HL-60/S4 (cell line): ENCODE results near the gene KLHL13.
"Not testable (repeated sequence)": the region's sequence is repeated elsewhere in the genome, so short reads cannot be mapped to it uniquely, and the experiment has no call there.

Experiments used
- in situ Hi-C: fragments of 300-500 bp; cut with MboI; formaldehyde crosslinking; loops from 2 replicates; pipeline ENCODE4 v1.14.3; 2022; ENCODE audit warnings: low sequenced_read_pairs

KLHL13 gene

DNA sequence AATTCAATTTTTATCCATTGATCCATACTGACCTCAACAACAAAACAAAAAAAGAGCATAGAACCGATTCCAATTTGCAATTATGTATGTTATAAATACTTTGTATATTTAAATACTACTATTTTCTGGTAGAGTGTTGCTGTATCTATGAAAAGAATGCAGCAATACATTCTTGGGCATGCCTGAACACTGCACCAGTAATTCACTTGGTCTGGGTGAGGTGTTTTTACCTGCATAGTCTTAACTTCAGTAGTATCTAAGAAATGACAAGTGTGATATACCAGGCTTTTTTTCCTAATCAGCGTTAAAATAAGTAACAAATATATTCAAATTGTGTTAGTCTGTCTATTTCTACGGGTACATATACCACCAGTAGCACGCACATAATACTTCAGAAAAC is 120.2 kb downstream of the KLHL13 start:
- in situ Hi-C loops, result no loop called here

DNA sequence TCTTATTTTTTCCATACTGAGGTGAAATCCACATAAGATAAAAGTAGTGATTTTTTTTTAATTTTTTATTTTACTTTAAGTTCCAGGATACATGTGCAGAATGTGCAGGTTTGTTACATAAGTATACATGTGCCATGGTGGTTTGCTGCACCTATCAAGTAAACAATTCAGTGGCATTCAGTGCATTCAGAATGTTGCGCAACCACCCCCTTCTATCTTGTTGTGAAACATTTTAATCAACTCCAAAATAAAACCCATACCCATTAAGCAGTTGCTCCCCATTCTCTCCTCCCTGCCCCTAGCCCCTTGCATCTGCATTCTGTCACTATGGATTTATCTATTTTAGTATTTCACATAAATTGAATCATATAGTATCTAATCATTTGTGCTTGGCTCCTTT is 121.2 kb downstream of the KLHL13 start:
- in situ Hi-C loops, result no loop called here

GRCh38 chrX:117992192-117992723 is 124.4 kb downstream of the KLHL13 start:
- in situ Hi-C loops, result no loop called here

DNA sequence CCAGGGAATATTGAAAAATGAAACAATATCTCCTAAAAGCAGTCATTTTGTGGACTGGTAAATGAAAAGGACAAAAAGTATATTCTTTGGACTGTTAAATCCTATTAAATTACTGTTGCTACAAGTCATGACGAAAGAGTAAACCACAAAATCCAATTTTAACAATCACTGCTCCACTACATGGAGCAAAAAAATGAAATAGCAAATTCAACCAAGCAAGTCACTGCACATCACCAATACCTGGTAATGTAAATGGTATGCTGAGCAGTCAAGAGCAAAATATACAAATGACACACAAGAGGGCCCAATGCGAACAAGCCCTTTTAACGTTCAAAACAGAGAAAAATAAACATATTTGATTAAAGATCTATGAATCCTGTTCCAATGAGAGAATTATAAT is 126.2 kb downstream of the KLHL13 start:
- in situ Hi-C loops, result no loop called here

DNA sequence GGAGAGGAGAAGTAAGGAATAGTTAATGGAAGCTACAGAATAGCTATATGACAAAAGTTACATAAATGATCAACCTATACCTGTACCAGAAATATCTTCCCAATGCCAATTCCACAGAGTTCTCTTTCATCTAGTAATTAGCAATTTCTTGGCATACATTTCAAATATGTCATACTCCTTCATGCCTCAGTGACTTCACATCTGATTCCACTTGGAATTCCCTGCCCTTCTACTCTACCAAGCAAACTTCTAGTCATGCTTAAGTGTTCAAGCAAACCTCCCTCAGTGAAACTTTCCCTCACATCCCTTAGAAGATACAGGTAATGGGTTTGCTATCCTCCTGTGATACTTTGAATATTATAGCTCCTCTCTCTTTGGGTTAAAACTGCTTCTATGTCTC is 127.1 kb downstream of the KLHL13 start:
- in situ Hi-C loops, result no loop called here

GRCh38 chrX:117987373-117987772 is 129.2 kb downstream of the KLHL13 start:
- in situ Hi-C loops, result no loop called here

DNA sequence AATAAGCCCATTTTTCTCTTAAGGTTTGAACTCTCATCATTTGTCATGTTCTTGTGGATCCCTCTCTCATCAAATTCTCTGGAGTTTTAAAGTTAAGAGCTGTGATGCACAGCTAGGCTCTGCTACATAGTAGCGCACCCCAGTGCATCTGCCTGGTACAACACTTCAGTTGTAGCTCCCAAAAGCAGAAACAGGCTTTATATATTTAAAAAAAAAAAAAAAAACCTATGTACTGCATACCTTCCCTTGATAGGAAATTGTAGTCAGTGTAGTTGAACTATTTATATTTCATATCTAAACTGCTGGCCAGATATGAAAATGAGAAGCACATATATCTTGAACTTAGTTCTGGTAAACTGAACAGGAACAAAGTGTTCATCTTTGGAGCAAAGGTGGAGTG is 131.4 kb downstream of the KLHL13 start:
- in situ Hi-C loops, result no loop called here

DNA sequence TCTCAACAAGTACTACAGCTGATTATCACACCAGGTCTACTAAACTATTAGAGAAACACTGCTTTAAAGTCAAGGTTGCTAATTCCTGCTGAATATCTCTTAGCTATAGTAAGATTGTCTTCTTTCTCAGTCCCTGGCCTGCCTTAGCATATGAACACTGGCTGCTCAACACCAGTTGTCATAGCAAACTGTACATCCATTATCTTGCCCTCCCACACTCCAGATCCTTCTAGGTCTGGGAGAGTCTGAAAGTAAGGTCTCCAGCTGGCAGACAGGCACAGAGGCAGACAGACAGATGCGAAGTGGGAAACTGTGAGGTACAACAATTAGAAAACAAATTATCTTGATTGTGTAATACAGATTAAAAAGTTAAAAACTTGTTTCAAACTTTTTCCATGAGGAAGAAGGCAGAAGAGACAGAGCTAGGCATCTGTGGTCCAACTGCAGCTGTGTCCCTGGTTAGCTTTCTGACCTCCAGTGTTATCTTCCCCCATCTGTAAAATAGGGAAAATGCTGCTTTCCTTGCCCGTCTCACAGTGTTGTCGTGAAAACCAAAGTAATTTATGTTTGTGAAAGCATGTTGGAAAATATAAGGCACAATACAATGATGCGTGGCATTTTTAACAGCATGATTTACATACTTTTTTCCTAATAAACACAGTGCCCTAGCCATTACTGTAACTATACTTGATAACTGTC is 133.8 kb downstream of the KLHL13 start:
- in situ Hi-C loops, result no loop called here

DNA sequence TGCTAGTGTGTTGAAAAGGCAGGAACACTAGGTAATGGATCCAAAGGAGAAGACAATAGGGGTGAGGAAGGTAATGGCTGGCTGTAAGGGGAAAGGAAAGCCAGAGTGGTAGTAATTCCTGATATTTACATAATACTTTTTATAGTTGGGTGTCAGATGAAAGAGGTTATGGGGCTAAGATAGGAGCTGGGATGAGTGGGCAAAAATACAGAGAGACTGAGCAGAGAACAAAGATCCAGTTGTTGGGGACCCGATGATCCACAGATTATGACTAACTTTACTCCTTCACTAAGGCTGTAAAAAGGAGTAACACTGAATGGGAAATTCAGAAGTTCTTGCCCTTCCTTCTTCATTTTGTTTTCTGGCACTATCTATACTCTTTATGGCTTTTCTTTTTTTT is 138.2 kb downstream of the KLHL13 start:
- in situ Hi-C loops, result no loop called here

DNA sequence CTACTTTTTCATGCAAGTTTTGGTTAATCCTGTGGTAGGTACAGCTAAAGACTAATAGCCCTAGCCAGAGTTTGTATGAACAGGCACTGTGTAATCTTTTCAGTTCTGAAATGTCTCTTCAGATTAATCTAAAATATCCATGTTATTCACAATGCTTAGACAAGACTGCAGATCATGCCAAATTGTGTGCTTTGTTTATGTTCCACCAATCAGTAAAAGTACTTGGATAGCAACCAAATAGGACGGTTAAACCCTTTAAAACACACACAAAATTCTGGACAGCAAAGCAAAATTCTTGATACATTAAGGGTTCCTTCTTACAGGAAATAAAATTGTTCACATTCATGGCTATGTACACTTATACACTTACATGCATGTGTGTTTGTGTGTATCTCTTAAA is 139.1 kb downstream of the KLHL13 start:
- in situ Hi-C loops, result no loop called here

DNA sequence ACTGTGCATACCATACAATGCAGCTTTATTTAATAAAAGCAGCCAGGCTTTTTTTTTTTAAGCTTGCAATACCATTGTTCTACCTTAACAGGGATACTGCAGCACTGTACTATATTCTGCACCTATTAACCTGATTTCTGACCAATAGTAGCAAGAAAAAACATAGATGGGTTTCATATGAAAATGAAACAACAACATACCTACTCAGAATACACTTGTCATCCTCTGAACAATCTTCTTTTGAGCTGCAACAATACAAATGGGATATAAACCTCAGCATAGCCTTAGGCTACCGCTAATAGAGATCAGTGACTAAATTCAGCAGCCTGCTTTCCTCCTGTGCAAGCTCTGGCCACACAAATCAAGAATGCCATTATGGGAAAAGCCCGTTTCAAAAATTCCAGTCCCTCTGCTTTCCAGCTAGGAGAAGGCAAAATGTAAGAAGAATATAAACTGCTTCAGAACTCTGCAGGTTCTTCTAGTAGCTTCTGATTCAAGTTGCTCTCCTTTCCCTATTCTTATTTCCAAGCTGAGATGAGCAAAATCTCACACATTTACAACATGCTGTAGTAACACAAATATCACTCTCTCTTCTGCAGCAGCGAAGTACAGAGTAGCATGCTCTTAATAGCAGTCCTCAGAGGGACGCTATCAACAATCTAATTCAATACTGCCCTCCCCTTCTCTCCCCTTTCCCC is 143.4 kb downstream of the KLHL13 start:
- in situ Hi-C loops, result no loop called here

DNA sequence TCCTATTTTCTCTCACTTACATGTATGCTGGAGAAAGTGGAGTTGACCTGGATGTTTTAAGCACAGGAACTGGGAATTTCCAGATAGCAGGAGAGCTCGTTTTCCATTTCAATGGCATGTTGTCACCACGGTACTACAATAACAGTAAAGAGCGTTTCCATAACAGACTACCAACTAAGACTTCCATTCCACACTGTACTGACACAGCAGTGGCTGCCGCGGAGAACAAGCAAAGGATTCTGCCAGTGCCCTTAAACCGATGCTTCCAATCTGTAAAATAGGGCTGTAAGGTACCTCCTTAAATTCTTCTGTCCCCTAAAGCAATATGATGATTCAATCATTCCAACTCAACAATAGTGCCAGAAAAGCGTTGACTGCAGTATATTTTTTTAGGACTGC is 143.9 kb downstream of the KLHL13 start:
- in situ Hi-C loops, result no loop called here

DNA sequence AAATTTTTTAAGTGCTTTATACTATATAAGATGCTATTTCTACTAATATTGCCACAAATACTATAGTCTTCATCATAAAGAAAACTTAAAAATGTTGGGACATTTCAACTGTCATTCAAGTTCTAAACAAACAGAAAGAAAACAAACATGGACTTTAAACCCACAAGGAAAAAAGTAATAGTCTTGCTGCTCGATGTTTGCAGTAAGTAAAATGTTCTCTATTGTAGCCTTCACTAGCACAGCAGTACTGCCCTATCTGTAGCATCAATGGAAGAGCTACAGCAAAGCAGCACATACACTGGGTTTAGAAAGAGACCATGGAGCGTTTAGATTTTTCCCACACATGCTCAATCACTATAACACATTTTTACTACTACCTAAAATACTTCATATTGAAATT is 146.8 kb downstream of the KLHL13 start:
- in situ Hi-C loops, result no loop called here

DNA sequence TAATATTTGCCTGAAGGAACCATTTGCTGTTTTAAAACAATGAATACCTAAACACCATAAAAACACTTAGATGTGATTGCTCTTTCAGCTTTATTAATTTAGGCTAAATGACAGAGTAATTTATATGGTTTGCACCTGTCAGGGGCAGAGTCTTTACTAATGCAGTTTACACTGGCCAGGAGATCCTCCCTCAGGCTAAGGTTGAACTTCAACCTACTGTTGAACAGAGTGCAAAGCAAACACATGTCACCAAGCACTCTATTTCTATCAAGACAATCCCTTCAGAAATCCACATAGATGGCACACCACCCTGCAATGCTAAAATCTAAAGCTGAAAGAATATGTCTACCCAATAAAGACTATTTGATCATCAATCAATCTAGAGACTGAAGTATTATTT is 147.3 kb downstream of the KLHL13 start:
- in situ Hi-C loops, result no loop called here

DNA sequence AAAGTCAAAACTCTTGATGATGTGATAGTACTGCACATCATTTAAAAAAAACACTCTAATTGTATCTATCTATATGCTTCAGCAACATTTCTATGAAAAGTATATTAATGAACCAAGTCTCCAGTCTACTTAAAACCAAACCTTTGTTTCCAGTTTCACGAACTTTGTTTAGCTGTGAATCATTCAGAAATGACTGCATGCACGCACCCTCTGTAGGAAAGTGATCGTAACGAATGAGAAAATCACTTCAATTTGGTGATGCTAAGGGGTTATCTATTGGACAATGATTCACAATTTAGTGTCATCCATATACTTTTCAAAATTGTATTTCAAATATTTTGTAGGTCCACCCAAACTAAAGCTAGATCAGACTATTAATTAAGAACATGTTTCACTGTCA is 157.6 kb downstream of the KLHL13 start:
- in situ Hi-C loops, result no loop called here

DNA sequence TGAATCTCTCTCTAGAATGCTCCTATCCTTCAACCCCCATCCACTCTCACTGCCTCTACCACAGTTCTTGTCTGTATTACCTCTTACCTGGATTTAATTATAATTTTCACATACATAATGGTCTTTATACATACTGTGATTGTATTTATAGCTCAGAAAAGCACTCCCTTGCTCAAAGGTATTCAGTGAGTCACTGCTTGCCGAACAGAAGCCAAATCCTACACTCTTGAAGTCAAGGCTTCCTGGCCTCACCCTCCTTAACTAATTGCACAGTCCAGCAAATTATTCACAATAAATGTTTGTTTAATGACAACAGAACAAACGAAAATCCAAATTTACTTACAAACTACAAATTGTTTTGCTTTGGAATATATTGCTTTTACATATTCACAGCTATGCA is 159.5 kb downstream of the KLHL13 start:
- in situ Hi-C loops, result no loop called here

DNA sequence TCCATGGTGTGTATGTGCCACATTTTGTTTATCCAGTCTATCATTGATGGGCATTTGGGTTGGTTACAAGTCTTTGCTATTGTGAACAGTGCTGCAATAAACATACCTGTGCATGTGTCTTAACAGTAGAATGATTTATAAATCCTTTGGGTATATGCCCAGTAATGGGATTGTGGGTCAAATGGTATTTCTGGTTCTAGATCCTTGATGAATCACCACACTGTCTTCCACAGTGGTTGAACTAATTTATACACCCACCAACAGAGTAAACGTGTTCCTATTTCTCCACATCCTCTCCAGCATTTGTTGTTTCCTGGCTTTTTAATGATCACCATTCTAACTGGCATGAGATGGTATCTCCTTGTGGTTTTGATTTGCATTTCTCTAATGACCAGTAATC is 177.3 kb downstream of the KLHL13 start:
- in situ Hi-C loops, result not testable (repeated sequence)

GRCh38 chrX:117936118-117936517 is 180.5 kb downstream of the KLHL13 start:
- in situ Hi-C loops, result no loop called here

GRCh38 chrX:117930116-117930515 is 186.5 kb downstream of the KLHL13 start:
- in situ Hi-C loops, result not testable (repeated sequence)

DNA sequence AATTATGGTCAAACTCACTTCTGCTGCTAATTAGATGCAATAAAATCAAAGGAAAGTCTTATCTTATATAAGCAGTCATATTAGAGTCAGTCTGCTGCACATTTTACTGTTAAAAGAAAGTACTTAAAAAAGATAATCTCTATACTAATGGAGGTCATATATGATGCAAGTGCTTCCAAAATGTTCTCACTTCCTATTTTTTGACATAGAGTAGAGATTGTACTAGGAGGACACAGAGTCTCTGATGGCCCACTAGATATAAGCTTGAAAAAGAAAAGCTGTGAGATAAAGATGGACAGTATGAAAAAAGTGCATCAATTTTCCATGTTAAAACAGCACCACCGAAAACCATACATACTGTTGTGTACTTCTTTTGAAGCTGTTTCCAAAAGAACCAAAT is 196.9 kb downstream of the KLHL13 start:
- in situ Hi-C loops, result no loop called here

- in situ Hi-C loops, result no loop called here
Observed at GRCh38 chrX:117910216-117910615, 206.4 kb downstream of the KLHL13 start.

- in situ Hi-C loops, result no loop called here
Observed at GRCh38 chrX:117898226-117898625, 218.4 kb downstream of the KLHL13 start.

- in situ Hi-C loops, result no loop called here
Observed at GRCh38 chrX:117895418-117895817, 221.2 kb downstream of the KLHL13 start.
